H1 (cell line): ENCODE data around the gene FSD1L.

Experiments
- ASH2L ChIP-seq: fragments of 200-600, 300-600 bp; sonication (generic); IDR thresholded peaks from one replicate; pipeline ENCODE4 v1.7.1; 2017; ENCODE audit warnings: low read length
- CHD2 ChIP-seq: IDR thresholded peaks from 2 replicates; pipeline ENCODE4 v1.6.1; 2012; ENCODE audit warnings: low read length, improper control_type of control experiment
- CREB1 ChIP-seq: IDR thresholded peaks from 2 replicates; pipeline ENCODE4 v1.6.1; 2012; ENCODE audit warnings: inconsistent platforms
- CTCF ChIP-seq, 3 experiments: IDR thresholded peaks; 1 replicate in 2 of 3; 2 replicates in 1 of 3; pipeline versions ENCODE4 v1.5.1 to v1.6.1; 2011; ENCODE audit warnings: low read length in 3 of 3, mild to moderate bottlenecking in 3 of 3, inconsistent platforms in 2 of 3, low read depth in 1 of 3, moderate library complexity in 1 of 3; ENCODE audit not compliant: insufficient read depth in 1 of 3; ENCODE audit errors: control extremely low read depth in 1 of 3
- EP300 ChIP-seq, 2 experiments: IDR thresholded peaks; 1 replicate in 1 of 2; 2 replicates in 1 of 2; pipeline ENCODE4 v1.6.1; 2011 to 2012; ENCODE audit warnings: low read depth in 2 of 2, low read length in 2 of 2, mild to moderate bottlenecking in 2 of 2, borderline replicate concordance in 1 of 2, inconsistent platforms in 1 of 2, moderate library complexity in 1 of 2
- HDAC6 ChIP-seq: IDR thresholded peaks from one replicate; pipeline ENCODE4 v1.7.1; 2012; ENCODE audit warnings: low read depth, mild to moderate bottlenecking, inconsistent platforms, low read length, moderate library complexity
- POLR2A ChIP-seq, 2 experiments: IDR thresholded peaks; 1 replicate in 1 of 2; 2 replicates in 1 of 2; pipeline ENCODE4 v1.6.1; 2011; ENCODE audit warnings: low read depth in 2 of 2, low read length in 2 of 2, mild to moderate bottlenecking in 2 of 2; ENCODE audit errors: control extremely low read depth in 1 of 2
- POLR2AphosphoS5 ChIP-seq: IDR thresholded peaks from 2 replicates; pipeline ENCODE4 v1.6.1; 2011; ENCODE audit warnings: low read depth, low read length
- SUZ12 ChIP-seq: fragments of 200-600 bp; sonication (generic); IDR thresholded peaks from 2 replicates; pipeline ENCODE4 v1.6.1; 2012; ENCODE audit warnings: mild to moderate bottlenecking, inconsistent platforms, low read length, moderate library complexity, mixed read lengths
- ZNF274 ChIP-seq: IDR thresholded peaks from 2 replicates; pipeline ENCODE4 v1.7.0; 2012; ENCODE audit warnings: low read length, borderline replicate concordance; ENCODE audit errors: extremely low read depth

GRCh38 chr9:105449081-105449480 lies 1.2 kb downstream of the FSD1L start:
- TF ChIP-seq SUZ12: no peak
- TF ChIP-seq CREB1: no peak
- no peak for TF ChIP-seq CTCF (IDR thresholded peaks at IDR 0.05; ENCODE audit: control extremely low read depth in 1 of 3, insufficient read depth in 1 of 3, low read depth in 1 of 3, low read length in 3 of 3)
- no peak for TF ChIP-seq EP300 (IDR thresholded peaks at IDR 0.05; ENCODE audit: borderline replicate concordance in 1 of 2, low read depth in 2 of 2, low read length in 2 of 2)
- TF ChIP-seq HDAC6: no peak
- TF ChIP-seq POLR2AphosphoS5: no peak
- TF ChIP-seq POLR2A (IDR thresholded peaks at IDR 0.05; ENCODE audit: control extremely low read depth in 1 of 2, low read depth in 2 of 2, low read length in 2 of 2): no peak
- no peak for TF ChIP-seq ASH2L
- no peak for TF ChIP-seq CHD2
- TF ChIP-seq ZNF274: no peak
